ENCODE data around the gene ZNF175.

DNA sequence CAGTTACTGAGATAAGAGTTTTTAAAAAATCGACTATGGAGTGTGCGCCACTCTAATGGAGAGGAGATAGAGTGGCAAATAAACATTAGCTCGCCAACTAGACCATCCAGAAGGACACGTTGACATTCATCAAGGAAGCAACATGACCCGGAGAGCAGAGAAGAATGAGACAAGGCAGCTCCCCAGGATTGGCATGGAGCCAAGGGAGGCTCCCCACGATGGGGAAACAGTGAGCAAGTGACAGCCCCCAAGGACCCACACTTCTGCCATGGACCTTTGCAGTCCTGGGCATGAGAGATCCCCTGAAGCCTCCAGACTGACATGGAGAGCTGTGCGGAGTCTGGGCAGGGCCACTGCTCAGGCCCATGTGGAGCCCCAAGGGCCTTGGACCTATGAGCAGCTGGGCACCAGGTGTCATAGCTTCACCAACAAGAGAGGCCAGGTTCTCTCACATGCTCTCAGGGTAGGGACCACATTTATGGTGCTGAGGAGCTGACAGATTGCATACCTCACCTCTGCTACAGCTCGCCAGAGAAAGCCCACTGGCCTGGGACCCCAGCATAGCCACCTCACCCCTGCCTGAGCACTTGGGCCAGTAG, 46.3 kb upstream of the ZNF175 start:
- TF ChIP-seq, protein P1, sequence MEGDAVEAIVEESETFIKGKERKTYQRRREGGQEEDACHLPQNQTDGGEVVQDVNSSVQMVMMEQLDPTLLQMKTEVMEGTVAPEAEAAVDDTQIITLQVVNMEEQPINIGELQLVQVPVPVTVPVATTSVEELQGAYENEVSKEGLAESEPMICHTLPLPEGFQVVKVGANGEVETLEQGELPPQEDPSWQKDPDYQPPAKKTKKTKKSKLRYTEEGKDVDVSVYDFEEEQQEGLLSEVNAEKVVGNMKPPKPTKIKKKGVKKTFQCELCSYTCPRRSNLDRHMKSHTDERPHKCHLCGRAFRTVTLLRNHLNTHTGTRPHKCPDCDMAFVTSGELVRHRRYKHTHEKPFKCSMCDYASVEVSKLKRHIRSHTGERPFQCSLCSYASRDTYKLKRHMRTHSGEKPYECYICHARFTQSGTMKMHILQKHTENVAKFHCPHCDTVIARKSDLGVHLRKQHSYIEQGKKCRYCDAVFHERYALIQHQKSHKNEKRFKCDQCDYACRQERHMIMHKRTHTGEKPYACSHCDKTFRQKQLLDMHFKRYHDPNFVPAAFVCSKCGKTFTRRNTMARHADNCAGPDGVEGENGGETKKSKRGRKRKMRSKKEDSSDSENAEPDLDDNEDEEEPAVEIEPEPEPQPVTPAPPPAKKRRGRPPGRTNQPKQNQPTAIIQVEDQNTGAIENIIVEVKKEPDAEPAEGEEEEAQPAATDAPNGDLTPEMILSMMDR (IDR thresholded peaks at IDR 0.05 in 2 of 3, conservative IDR thresholded peaks at IDR 0.05 in 1 of 3; ENCODE audit: borderline replicate concordance in 1 of 3, insufficient read depth in 1 of 3, low read depth in 2 of 3, low read length in 2 of 3) = no peak
- TF ChIP-seq MAX (IDR thresholded peaks at IDR 0.05) = no peak
- TF ChIP-seq ATF3 (IDR thresholded peaks at IDR 0.05) = no peak
- no peak for TF ChIP-seq REST (IDR thresholded peaks at IDR 0.05; ENCODE audit: low read depth)
- TF ChIP-seq TCF7L2 (IDR thresholded peaks at IDR 0.05; ENCODE audit: borderline replicate concordance, extremely low read depth, insufficient read depth, insufficient read length) = no peak
- TF ChIP-seq, protein P2, sequence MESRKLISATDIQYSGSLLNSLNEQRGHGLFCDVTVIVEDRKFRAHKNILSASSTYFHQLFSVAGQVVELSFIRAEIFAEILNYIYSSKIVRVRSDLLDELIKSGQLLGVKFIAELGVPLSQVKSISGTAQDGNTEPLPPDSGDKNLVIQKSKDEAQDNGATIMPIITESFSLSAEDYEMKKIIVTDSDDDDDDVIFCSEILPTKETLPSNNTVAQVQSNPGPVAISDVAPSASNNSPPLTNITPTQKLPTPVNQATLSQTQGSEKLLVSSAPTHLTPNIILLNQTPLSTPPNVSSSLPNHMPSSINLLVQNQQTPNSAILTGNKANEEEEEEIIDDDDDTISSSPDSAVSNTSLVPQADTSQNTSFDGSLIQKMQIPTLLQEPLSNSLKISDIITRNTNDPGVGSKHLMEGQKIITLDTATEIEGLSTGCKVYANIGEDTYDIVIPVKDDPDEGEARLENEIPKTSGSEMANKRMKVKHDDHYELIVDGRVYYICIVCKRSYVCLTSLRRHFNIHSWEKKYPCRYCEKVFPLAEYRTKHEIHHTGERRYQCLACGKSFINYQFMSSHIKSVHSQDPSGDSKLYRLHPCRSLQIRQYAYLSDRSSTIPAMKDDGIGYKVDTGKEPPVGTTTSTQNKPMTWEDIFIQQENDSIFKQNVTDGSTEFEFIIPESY (IDR thresholded peaks at IDR 0.05; ENCODE audit: extremely low read depth, insufficient replicate concordance, low read length) = no peak
- no peak for TF ChIP-seq POLR2AphosphoS5 (IDR thresholded peaks at IDR 0.05; ENCODE audit: low read depth, low read length)
- TF ChIP-seq CEBPB (IDR thresholded peaks at IDR 0.05; ENCODE audit: low read depth) = no peak
- no peak for TF ChIP-seq SP1 (IDR thresholded peaks at IDR 0.05; ENCODE audit: low read depth)
- no peak for TF ChIP-seq ZFX (IDR thresholded peaks at IDR 0.05)
- TF ChIP-seq EZH2 (IDR thresholded peaks at IDR 0.05) = no peak
- TF ChIP-seq POLR2A (IDR thresholded peaks at IDR 0.05; ENCODE audit: borderline replicate concordance, extremely low read depth, insufficient read depth, insufficient read length) = no peak
- TF ChIP-seq RAD21 (IDR thresholded peaks at IDR 0.05; ENCODE audit: low read depth) = no peak
- no peak for TF ChIP-seq YY1 (IDR thresholded peaks at IDR 0.05; ENCODE audit: extremely low read depth, insufficient replicate concordance, low read depth, low read length)

Measured in HCT116 (cell line).